NCI-H510A (cell line): ENCODE measurements around the gene NDUFB7.
"Not testable (repeated sequence)": the region's sequence is repeated elsewhere in the genome, so short reads cannot be mapped to it uniquely, and the experiment has no call there.

ENCODE experiments used
- DNase-seq: peaks from one replicate; lab custom pipeline; 2025; lab: John Stamatoyannopoulos, UW

NDUFB7 gene

GRCh38 chr19:14571695-14572490 is at the start of gene NDUFB7:
Gene NDUFB7 (minus strand): TSS chr19:14572066. CDS start chr19:14572000, 66 bp downstream.
- peak; percentile 95 for DNase-seq

- no peak for DNase-seq
Measured at GRCh38 chr19:14619404-14619803, 47.5 kb upstream of the NDUFB7 start.

- no peak for DNase-seq
Measured at GRCh38 chr19:14616407-14616806, 44.5 kb upstream of the NDUFB7 start.

- no peak for DNase-seq
Measured at GRCh38 chr19:14615623-14616022, 43.8 kb upstream of the NDUFB7 start.

- DNase-seq: no peak
Measured at GRCh38 chr19:14614099-14614412, 42.2 kb upstream of the NDUFB7 start.

- DNase-seq: not testable (repeated sequence)
Measured at GRCh38 chr19:14613399-14614098, 41.7 kb upstream of the NDUFB7 start.

GRCh38 chr19:14612657-14613056 is 40.8 kb upstream of the NDUFB7 start:
- DNase-seq: no peak

GRCh38 chr19:14612242-14612641 is 40.4 kb upstream of the NDUFB7 start:
- DNase-seq: not testable (repeated sequence)

GRCh38 chr19:14611051-14611450 is 39.2 kb upstream of the NDUFB7 start:
- DNase-seq: no peak

GRCh38 chr19:14606627-14607026 is 34.8 kb upstream of the NDUFB7 start:
- no peak for DNase-seq

- no peak for DNase-seq
Measured at GRCh38 chr19:14603990-14604387, 32.1 kb upstream of the NDUFB7 start.

- no peak for DNase-seq
Measured at GRCh38 chr19:14599548-14600147, 27.8 kb upstream of the NDUFB7 start.

- no peak for DNase-seq
Measured at GRCh38 chr19:14595558-14595957, 23.7 kb upstream of the NDUFB7 start.

- not testable (repeated sequence) for DNase-seq
Measured at GRCh38 chr19:14589433-14589832, 17.6 kb upstream of the NDUFB7 start.

GRCh38 chr19:14585187-14585586 is 13.3 kb upstream of the NDUFB7 start:
- DNase-seq: not testable (repeated sequence)

- DNase-seq: not testable (repeated sequence)
Measured at GRCh38 chr19:14584372-14584771, 12.5 kb upstream of the NDUFB7 start.

GRCh38 chr19:14582894-14583340 is 11.1 kb upstream of the NDUFB7 start, which contains the start of gene CLEC17A:
Gene CLEC17A (plus strand): TSS chr19:14583084. CDS start chr19:14583161, 77 bp downstream.
- no peak for DNase-seq

- DNase-seq: no peak
Measured at GRCh38 chr19:14580623-14581237, 8.9 kb upstream of the NDUFB7 start.

- DNase-seq: no peak
Measured at GRCh38 chr19:14577885-14578427, 6.1 kb upstream of the NDUFB7 start.

- no peak for DNase-seq
Measured at GRCh38 chr19:14577264-14577663, 5.4 kb upstream of the NDUFB7 start.

GRCh38 chr19:14576363-14576762 is 4.5 kb upstream of the NDUFB7 start:
- no peak for DNase-seq

- DNase-seq: no peak
Measured at GRCh38 chr19:14575428-14575980, 3.6 kb upstream of the NDUFB7 start.
